SK-N-SH (cell line): Measurements from ENCODE around the gene FBXW5. TPM values are rescaled to one million over a fixed set of nuclear protein-coding genes. Genes with fewer than 3 reads are reported as not detected.

Experiments
- CTCF ChIA-PET: fragments of 300-600, 350-600 bp; formaldehyde crosslinking; extraction: SDS; loops from one replicate; lab custom pipeline; 2021; lab: Yijun Ruan, JAX
- POLR2A ChIA-PET: fragments of 350-600 bp; sonication (Branson Sonifier 250); formaldehyde crosslinking; extraction: SDS; loops from one replicate; lab custom pipeline; 2020; ENCODE audit warnings: antibody characterized with exemption, inconsistent platforms; lab: Yijun Ruan, JAX
- DNase-seq: peaks from one replicate; pipeline ENCODE4 v3.0.0; 2012
- H2AFZ ChIP-seq: fragments of 200-600 bp; sonication (generic); 2 replicates; pipeline ENCODE4 v1.8.1; 2016; ENCODE audit warnings: antibody characterized with exemption, mild to moderate bottlenecking, low read depth
- H3F3A ChIP-seq: fragments of 200-600 bp; sonication (generic); replicated peaks from 2 replicates; pipeline ENCODE3; 2016; ENCODE audit warnings: antibody characterized with exemption, mild to moderate bottlenecking; ENCODE audit not compliant: insufficient read depth
- H3K27ac ChIP-seq, 2 experiments: fragments of 200-500 bp in 1 of 2; fragments of 200-600 bp in 1 of 2; sonication (Bioruptor generic) in 1 of 2; sonication (generic), shearing (Covaris generic) in 1 of 2; 2 replicates each; pipeline versions ENCODE4 v1.5.1 to v1.6.1; 2014 to 2016; ENCODE audit warnings: low read depth in 2 of 2, inconsistent platforms in 1 of 2, low read length in 1 of 2, mild to moderate bottlenecking in 1 of 2, mixed read lengths in 1 of 2
- H3K27me3 ChIP-seq: fragments of 200-600 bp; sonication (generic), shearing (Covaris generic); 2 replicates; pipeline ENCODE4 v1.6.1; 2016; ENCODE audit warnings: mixed run types; ENCODE audit not compliant: insufficient read depth
- H3K36me3 ChIP-seq, 2 experiments: fragments of 200-500 bp in 1 of 2; fragments of 200-600 bp in 1 of 2; sonication (Bioruptor generic) in 1 of 2; sonication (generic) in 1 of 2; replicated peaks in 1 of 2; 2 replicates each; pipeline versions ENCODE3 to v1.5.1; 2014 to 2016; ENCODE audit warnings: low read length in 1 of 2, mild to moderate bottlenecking in 1 of 2; ENCODE audit not compliant: insufficient read depth in 2 of 2, control insufficient read depth in 1 of 2
- H3K4me1 ChIP-seq, 2 experiments: fragments of 200-500 bp in 1 of 2; fragments of 200-600 bp in 1 of 2; sonication (Bioruptor generic) in 1 of 2; sonication (generic), shearing (Covaris generic) in 1 of 2; 2 replicates each; pipeline versions ENCODE4 v1.5.1 to v1.6.1; 2014 to 2016; ENCODE audit warnings: low read depth in 1 of 2, low read length in 1 of 2, mixed run types in 1 of 2; ENCODE audit not compliant: insufficient read depth in 2 of 2, control insufficient read depth in 1 of 2
- H3K4me2 ChIP-seq: fragments of 200-600 bp; sonication (generic), shearing (Covaris generic); 2 replicates; pipeline ENCODE4 v1.6.1; 2017; ENCODE audit warnings: mixed run types
- H3K4me3 ChIP-seq, 2 experiments: fragments of 200-500 bp in 1 of 2; fragments of 200-600 bp in 1 of 2; sonication (Bioruptor generic) in 1 of 2; sonication (generic), shearing (Covaris generic) in 1 of 2; 2 replicates each; pipeline versions ENCODE4 v1.5.1 to v1.8.1; 2014 to 2016; ENCODE audit warnings: low read depth in 2 of 2, inconsistent platforms in 1 of 2, low read length in 1 of 2, mild to moderate bottlenecking in 1 of 2, mixed read lengths in 1 of 2, moderate library complexity in 1 of 2
- H3K79me2 ChIP-seq: fragments of 200-600 bp; sonication (generic); 2 replicates; pipeline ENCODE4 v1.8.1; 2017; ENCODE audit warnings: mild to moderate bottlenecking; ENCODE audit not compliant: insufficient read depth
- H3K9ac ChIP-seq: fragments of 200-600 bp; sonication (generic); 2 replicates; pipeline ENCODE4 v1.6.1; 2017; ENCODE audit warnings: mixed run types
- H3K9me2 ChIP-seq: fragments of 200-600 bp; sonication (generic); 2 replicates; pipeline ENCODE4 v1.6.1; 2017; ENCODE audit warnings: mixed run types
- H3K9me3 ChIP-seq: fragments of 200-600 bp; sonication (generic); 2 replicates; pipeline ENCODE4 v1.6.1; 2017; ENCODE audit warnings: mixed run types, mild to moderate bottlenecking, moderate library complexity
- H4K20me1 ChIP-seq: fragments of 200-600 bp; sonication (generic); 2 replicates; pipeline ENCODE4 v1.6.1; 2017; ENCODE audit warnings: mild to moderate bottlenecking, mixed run types; ENCODE audit not compliant: insufficient read depth
- ELF1 ChIP-seq: IDR thresholded peaks from 2 replicates; pipeline ENCODE4 v1.4.0; 2012
- FOXJ3 ChIP-seq: sonication (generic); formaldehyde crosslinking; IDR thresholded peaks from 2 replicates; pipeline ENCODE4 v1.5.1; 2020; ENCODE audit warnings: mild to moderate bottlenecking, missing genetic modification reagents
- GABPA ChIP-seq: IDR thresholded peaks from 2 replicates; pipeline ENCODE4 v1.4.0; 2012; ENCODE audit warnings: low read depth, mild to moderate bottlenecking
- MEF2A ChIP-seq: IDR thresholded peaks from 2 replicates; pipeline ENCODE4 v1.4.0; 2012; ENCODE audit warnings: low read depth, borderline replicate concordance
- MXI1 ChIP-seq: IDR thresholded peaks from 2 replicates; pipeline ENCODE4 v1.6.1; 2012; ENCODE audit warnings: mild to moderate bottlenecking, low read depth, low read length, improper control_type of control experiment
- RFX5 ChIP-seq: IDR thresholded peaks from 2 replicates; pipeline ENCODE4 v1.6.1; 2012; ENCODE audit warnings: mild to moderate bottlenecking, improper control_type of control experiment, low read length
- SIN3A ChIP-seq: IDR thresholded peaks from 2 replicates; pipeline ENCODE4 v1.6.1; 2012; ENCODE audit warnings: low read depth, mild to moderate bottlenecking, low read length, moderate library complexity, borderline replicate concordance
- TAF1 ChIP-seq: IDR thresholded peaks from 2 replicates; pipeline ENCODE4 v1.6.1; 2012; ENCODE audit warnings: low read depth, mild to moderate bottlenecking, low read length, moderate library complexity, borderline replicate concordance
- TEAD4 ChIP-seq: IDR thresholded peaks from 2 replicates; pipeline ENCODE4 v1.4.0; 2012; ENCODE audit warnings: mild to moderate bottlenecking, borderline replicate concordance; ENCODE audit not compliant: insufficient read depth
- WGBS: methylation state at CpG from one replicate; pipeline ENCODE4 v1.1.6; 2017; ENCODE audit warnings: low lambda C conversion rate; 5-methylcytosine and 5-hydroxymethylcytosine counted together
- polyA plus RNA-seq, 3 experiments: library from polyadenylated mRNA; depleted of rRNA; stranded (reverse); fragments of >200 nt; gene quantifications; 2 replicates each; pipeline ENCODE4 v1.2.3, GENCODE V29; 2012
- TF ChIP-seq, protein P1 (sequence below): IDR thresholded peaks from 2 replicates; pipeline ENCODE4 v1.4.0; 2012; ENCODE audit warnings: low read depth, borderline replicate concordance
- TF ChIP-seq, protein P2 (sequence below): fragments of 200-600 bp; sonication (generic); IDR thresholded peaks from 2 replicates; pipeline ENCODE4 v1.6.1; 2017; ENCODE audit warnings: antibody characterized with exemption, mild to moderate bottlenecking, moderate library complexity

FBXW5 gene
- polyA plus RNA-seq, 1 of the 3 experiments (the other 2 are of a cell fraction), result 78.9 TPM

DNA sequence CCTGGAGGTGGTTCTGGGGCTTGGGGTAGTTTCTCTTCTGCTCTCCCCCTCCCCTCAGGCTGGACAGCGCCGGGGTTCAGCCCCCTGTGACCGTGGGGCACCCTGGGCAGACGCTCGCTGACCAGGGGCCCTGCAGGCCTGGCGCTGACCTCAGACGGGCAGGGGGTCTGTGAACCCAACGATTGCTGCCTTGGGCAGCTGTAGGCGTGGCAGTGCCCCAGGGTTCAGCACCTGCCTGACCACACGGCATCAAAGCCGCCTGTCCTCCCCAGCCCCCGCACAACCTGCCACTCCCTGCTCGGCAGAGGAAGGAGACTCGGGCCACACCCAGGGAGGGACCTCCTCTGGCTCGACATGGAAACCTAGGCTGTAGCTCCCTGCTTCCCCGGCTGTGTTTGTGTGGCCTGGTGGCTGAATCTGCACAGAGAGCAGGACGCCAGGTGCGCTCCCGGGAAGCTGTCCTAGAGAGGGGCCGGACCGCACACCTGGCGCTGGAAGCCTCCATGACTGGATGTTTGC lies 19.7 kb upstream of the FBXW5 start:
- H3K27me3 ChIP-seq, result no peaks in the 10 kb centered on the region
- WGBS, result 77% methylated on average over 4 of the region's 22 CpGs
- H3K4me2 ChIP-seq, result no peak overlapping the region
- ChIA-PET POLR2A (no interaction called here), CTCF (interaction anchor here (0.6 to 1.9 kb wide), 6 partner anchors 9 to 172 kb away, joined by 3 to 7 read pairs (median 4); partner anchors contain the start of gene PTGDS)
- H3K4me1 ChIP-seq, result peaks cover 0 to 8% of the 10 kb centered on the region in 2 experiments; a peak in 1 of 4 replicates
- no peak overlapping the region for H3K4me3 ChIP-seq
- TF ChIP-seq SIN3A, result no peak
- no peak for TF ChIP-seq MEF2A
- TF ChIP-seq, protein P1, sequence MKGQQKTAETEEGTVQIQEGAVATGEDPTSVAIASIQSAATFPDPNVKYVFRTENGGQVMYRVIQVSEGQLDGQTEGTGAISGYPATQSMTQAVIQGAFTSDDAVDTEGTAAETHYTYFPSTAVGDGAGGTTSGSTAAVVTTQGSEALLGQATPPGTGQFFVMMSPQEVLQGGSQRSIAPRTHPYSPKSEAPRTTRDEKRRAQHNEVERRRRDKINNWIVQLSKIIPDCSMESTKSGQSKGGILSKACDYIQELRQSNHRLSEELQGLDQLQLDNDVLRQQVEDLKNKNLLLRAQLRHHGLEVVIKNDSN, result no peak
- no peak for TF ChIP-seq MXI1
- TF ChIP-seq ELF1, result no peak
- no peak for TF ChIP-seq FOXJ3 (CRISPR knock-in tag)
- no peak for TF ChIP-seq GABPA
- no peak for TF ChIP-seq RFX5
- no peaks in the 10 kb centered on the region for H3K36me3 ChIP-seq
- H3K79me2 ChIP-seq, result no peaks in the 10 kb centered on the region
- no peak overlapping the region for H3K9ac ChIP-seq
- no peak overlapping the region for H2AFZ ChIP-seq
- H3K9me3 ChIP-seq, result no peaks in the 10 kb centered on the region
- no peaks in the 10 kb centered on the region for H4K20me1 ChIP-seq
- no peak overlapping the region for H3K27ac ChIP-seq
- DNase-seq, result no peak
- H3F3A ChIP-seq, result no peaks in the 10 kb centered on the region
- no peaks in the 10 kb centered on the region for H3K9me2 ChIP-seq

DNA sequence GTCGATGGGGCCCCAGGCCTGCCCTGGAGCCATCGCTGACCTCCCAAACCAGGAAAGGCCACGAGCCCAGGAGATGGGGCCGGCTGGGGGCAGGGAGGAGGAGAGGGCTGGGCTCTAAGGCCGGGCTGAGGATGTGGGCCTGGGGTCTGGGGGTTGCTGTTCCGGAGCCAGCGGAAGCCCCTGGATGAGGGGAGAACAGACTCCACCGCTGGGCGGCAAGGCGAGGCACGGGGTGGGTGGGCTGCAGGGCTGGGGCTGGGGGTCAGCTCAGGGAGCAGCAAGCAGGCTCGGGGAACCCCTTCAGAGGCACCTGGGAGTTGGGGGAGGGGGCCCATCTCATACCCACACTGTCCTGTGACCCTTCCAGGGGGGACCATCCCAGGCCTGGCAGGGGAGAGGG lies 19.2 kb upstream of the FBXW5 start:
- TF ChIP-seq TEAD4 (no peak), TAF1 (no peak), RFX5 (no peak)
- TF ChIP-seq, protein P2, sequence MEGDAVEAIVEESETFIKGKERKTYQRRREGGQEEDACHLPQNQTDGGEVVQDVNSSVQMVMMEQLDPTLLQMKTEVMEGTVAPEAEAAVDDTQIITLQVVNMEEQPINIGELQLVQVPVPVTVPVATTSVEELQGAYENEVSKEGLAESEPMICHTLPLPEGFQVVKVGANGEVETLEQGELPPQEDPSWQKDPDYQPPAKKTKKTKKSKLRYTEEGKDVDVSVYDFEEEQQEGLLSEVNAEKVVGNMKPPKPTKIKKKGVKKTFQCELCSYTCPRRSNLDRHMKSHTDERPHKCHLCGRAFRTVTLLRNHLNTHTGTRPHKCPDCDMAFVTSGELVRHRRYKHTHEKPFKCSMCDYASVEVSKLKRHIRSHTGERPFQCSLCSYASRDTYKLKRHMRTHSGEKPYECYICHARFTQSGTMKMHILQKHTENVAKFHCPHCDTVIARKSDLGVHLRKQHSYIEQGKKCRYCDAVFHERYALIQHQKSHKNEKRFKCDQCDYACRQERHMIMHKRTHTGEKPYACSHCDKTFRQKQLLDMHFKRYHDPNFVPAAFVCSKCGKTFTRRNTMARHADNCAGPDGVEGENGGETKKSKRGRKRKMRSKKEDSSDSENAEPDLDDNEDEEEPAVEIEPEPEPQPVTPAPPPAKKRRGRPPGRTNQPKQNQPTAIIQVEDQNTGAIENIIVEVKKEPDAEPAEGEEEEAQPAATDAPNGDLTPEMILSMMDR, result no peak
- DNase-seq, result no peak
- H4K20me1 ChIP-seq, result no peaks in the 10 kb centered on the region
- H3K4me1 ChIP-seq, result peaks cover 0 to 8% of the 10 kb centered on the region in 2 experiments; a peak in 1 of 4 replicates
- no peaks in the 10 kb centered on the region for H3K27me3 ChIP-seq
- no peak overlapping the region for H3K9ac ChIP-seq
- POLR2A ChIA-PET, result no interaction called here
- WGBS, result 67% methylated on average over 1 of the region's 12 CpGs
- H3K4me2 ChIP-seq, result no peak overlapping the region
- H3K4me3 ChIP-seq, result no peak overlapping the region
- no peaks in the 10 kb centered on the region for H3F3A ChIP-seq
- H2AFZ ChIP-seq, result no peak overlapping the region
- H3K9me3 ChIP-seq, result no peaks in the 10 kb centered on the region
- CTCF ChIA-PET, result interaction anchor here (0.6 to 1.9 kb wide), 3 partner anchors 62 to 67 kb away, joined by 3 to 7 read pairs (median 4); no protein-coding TSS in a partner anchor
- H3K9me2 ChIP-seq, result no peaks in the 10 kb centered on the region
- no peak overlapping the region for H3K27ac ChIP-seq
- no peaks in the 10 kb centered on the region for H3K79me2 ChIP-seq
- no peaks in the 10 kb centered on the region for H3K36me3 ChIP-seq
